Embryonic facial prominence (tissue), 1 donor: ENCODE data around the gene CNTNAP5.
A peak's percentile ranks its signal among the peaks of the same experiment; 100 is the strongest.

ENCODE experiments used
- DNase-seq: peaks from one replicate; pipeline ENCODE4 v3.0.0-alpha.2; 2016; ENCODE audit errors: extremely low spot score

The CNTNAP5 gene

DNA sequence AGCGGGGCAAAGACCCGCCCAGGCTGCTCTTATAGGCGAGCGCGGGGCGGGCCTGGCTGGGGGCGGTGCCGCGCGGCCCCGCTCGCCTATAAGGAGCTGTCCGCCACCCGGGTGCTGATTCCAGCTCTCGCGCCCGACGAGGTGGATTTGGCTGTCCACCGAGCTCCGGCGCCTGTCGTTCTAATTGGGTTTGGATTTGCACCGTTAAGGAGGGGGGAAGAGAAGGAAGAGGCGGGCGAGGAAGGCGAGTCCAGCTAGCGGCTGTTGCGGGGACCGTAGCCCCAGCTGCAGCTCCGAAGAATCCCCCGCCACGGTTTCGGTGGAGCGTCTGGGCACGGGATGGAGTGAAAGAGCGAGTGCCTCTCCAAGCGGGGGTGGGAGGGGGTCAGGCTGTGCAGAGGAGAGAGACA lies at the start of gene CNTNAP5:
TSS of gene CNTNAP5 (plus strand) at position 117 of the 410 bp plus-strand sequence. CDS start 364 bp downstream, outside the sequence.
- peak; percentile 14 for DNase-seq

DNA sequence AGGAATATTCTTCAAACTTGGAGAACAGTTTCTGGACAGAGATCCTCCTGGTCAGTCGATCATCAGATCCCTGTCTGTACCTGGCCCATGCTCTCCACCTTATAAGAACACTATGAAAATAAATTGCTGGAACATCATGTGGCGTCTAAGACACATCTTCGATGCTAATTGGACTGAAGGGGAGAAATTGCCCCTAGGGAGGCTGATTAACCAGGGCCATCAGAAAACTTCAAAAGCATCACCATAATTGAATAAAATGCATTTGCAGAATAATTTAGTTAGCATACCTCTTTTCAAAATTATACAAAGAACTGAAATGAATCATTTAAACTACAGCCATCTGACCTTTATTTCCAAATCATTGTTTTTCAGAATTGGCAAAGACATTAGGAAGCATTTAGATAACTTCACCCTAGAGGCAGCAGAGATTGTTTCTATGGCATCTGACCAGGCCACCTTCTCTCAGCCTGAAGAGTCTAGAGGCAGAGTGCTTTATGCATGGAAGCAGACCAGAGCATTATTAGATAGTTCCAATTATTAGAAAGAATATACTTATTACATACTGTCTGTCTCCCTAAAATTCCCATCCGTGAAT lies 48.9 kb upstream of the CNTNAP5 start:
- no peak for DNase-seq

DNA sequence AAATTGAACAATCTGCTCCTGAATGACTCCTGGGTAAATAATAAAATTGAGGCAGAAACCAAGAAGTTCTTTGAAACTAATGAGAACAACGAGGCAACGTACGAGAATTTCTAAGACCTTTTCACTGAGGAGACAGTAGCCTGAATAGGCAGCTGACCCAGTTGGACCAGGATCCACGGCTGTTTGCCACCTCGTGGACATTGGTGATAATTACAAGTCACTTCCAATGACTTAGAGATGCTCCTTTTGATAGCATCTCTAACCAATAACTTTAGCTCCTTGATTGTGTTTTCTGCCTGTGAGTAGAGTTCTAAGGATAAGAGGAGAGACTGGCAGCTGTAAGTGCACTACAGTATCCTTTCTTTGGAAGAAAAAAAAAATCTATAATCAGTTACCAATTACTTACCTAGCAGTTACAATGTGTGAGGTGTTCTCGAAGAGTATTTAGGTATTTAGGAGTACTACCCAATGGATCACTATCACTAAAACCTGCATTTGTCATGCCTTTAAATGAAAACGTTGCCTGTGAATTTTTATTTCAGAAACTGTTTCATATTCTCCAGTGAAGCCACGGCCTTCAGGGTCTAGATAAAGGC lies 31.3 kb upstream of the CNTNAP5 start:
- no peak for DNase-seq

DNA sequence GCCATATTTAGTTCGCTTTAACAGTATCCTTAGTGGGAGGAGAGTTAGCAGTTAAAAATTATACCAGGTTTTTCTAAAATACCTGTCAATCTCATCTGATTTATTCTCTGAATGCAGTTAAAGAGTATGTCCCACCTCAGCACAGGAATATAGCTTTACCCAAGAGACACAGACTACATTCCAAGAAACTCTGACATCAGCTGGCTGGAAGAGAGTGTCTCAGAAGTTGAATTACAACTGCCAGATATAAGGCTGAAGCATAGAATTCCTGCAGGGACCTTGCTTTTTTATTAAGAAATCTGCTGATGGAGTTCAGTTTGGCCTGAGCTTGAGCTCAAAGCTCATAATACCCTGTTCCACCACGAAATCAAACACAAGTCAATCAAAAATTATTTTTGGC lies 25.4 kb upstream of the CNTNAP5 start:
- no peak for DNase-seq

DNA sequence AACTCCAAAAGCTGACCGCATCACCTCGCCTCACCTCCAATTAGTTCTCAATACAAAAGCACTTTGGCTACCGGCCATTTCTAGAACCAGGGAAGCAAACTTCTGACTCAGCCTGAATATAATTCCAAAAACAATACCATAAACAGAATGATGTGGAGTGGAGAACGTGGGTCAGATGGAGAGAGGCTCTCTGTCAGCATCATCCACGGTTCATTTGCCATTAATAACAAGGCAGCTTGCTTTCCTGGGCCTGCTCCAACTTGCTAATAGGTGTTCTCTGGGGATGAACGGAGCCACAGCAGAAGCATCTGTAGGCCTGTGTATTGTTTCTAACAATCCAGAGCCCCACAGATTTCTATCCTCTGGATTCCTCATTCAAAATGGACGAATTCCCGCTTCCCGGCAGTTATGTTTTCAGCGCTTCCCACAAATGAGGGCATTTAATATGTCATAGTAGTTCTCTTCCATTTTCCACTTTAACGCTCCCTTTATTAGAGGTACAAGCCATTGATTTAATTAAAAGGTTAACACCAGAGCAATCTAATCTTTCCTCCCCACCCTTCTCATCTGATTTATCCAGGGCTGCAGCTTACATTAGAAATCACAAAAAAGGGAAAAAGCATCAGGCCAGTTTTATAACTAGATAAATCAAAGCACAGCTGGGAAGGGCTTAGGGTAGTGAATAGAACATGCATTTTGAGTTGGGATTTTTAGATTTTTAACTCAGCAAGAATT lies 23.2 kb upstream of the CNTNAP5 start:
- no peak for DNase-seq

DNA sequence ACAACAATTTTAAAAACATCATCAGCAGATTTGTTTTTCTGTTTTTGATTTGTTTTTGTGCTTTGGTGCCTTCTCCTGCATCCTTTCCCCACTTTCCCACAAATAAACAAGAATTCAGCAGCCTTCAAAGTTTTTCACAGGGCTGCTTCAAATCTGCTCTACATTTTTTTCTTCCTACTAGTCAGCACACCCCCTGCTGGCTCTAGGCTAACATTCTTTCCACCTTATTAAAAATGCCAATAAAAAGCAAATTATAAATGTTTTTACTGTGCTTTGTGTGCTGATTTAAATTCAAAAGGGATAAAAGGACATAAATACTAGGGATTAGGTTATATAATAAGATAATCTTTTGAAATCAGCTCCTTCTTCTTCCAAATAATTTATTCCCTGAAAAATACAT lies 6.2 kb upstream of the CNTNAP5 start:
- DNase-seq: no peak

DNA sequence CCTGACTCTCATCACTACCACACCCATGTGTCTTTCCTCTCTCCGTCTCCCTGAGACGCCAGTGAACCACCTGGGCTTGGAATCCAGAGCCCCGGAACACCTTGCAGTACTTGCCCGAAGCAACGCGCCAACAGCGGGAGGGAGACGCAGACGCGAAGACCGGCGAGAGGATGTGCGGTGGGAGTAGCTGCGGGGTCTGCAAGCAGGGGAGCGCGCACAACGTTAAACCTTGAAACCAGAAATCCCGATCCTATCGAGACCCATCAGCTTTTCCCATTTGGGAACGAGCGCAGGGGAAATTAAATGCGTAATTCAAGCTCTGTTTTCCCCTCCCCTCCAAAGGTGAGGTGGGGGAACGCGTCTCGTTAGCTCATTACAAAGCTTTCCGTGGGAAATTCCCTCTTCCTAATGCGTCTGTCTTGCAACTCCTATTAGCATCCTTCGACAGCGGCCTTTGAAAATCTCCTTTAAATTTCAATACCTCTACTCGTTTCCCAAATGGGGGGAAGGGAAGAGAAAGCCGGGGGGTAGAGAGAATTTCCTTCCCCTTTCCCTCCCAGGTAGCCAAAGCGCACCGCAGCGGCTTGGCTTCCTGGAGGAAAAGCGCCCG lies 421 bp upstream of the CNTNAP5 start:
- no peak for DNase-seq

DNA sequence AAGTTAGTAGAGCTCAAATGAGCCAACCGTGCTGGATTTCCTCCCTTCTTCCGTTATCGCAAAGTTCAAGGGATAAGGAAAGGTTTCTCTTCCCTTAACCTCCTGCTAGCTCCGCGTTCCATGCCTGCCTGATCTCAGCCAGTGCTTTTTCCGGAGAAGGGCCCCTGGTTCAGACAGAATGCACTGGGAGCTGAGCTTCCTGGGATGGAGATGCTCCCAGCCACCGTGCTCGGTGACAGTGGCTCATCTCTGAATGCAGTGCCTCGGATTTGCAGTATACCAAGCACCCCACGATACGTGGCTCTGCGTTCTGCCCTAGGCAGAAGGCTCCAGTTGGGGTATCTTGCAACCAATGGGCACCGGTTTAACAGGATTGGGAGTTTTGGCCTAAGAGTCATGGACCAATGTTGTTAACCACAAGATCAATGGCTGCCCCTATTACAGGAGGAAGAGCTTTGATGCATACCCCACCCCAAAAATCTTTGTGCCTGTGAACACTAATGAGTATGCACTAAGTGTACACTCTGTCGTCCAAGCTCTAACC lies 876 bp downstream of the CNTNAP5 start:
- DNase-seq: no peak

DNA sequence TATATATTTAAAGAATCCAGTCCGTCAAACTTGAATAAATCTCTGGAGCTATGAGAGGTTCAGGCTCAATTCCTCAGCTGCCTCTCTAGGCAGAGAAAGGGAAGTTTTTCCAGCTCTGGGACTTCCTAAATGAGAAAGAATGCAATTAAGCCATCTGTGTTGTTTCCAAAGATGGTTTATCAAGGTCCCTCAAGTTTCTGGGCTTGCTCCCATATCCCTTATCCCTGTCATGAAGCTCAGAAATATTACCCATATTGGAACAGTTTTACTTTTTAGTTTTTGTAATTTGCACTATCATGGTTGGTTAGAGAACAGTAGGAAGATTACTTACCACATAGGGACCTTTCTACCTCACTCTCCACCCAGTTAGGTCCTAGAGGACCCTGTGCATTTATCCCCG lies 1.4 kb downstream of the CNTNAP5 start:
- DNase-seq: no peak

DNA sequence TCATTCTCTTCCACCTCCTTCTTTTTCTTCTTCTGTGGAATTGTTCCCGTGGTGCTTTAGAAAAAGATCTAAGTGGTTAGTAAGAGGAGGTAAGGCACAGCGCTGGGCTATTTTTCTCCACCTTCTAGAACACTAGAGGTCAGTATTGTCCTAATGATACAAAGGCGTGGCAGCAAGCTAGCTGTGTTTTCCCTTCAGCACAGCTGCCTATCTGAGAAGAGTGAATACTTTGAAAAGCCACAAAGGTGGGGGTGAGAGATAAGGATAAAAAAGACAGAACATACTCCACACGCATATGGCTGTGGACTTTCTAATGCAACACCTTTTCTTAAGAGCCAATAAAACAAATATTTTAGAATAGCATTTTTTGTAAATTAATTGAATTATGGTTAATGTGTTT lies 2.1 kb downstream of the CNTNAP5 start:
- DNase-seq: peak; percentile 68

DNA sequence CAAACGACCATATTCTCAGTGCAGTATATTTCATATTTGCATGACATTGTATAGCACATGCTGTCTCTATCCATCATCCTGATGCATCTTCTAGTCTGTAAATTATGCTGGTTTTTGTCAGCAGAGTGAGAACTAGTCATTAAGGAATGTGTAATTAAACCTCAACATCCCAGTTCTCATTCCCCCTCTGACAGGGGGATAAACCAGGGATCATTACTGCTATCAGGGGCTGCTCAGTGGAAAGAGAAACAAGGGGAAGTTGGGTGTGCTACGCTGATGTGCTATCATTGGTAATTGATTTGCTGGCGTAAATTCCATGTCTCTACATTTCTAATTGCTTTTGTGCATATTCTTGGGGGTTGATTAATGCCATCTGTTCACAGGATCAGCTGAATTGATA lies 7.7 kb downstream of the CNTNAP5 start:
- no peak for DNase-seq

DNA sequence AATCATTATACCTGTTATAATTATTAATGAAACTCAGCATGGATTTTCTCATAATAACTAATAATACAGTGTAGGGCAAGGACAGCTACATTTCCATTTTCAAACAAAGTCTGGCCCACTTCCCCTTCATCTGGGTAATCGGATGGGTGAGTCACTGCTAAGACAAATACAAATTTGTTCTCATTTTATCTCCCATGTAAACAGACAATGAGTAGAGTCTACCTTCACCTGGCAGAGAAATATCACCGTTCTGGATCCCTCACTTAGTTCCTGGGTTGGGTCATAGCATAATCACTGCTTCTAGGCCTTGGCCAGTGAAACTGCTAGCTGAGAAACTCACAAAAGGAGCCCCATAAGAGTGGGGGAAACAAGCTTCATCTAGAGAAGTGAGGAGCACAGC lies 9.2 kb downstream of the CNTNAP5 start:
- DNase-seq: no peak

DNA sequence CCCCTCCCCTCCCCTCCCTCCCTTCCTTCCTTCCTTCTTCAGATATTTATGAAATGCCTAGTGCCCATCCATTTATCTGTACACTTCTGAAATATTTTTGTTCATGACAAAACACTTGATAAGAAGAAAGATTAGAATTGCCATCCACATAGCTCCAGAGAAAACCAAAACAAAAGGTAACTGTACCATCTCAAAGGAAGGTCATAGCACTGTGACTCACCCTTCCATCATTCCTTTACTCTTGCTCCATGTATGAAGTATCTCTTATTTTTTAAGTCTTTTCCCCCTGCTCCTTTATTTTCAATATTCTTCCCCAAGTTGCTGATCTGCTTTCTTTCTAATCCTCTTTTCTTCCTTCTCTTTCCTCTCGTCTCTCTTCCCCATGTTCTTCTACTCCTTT lies 9.9 kb downstream of the CNTNAP5 start:
- no peak for DNase-seq

DNA sequence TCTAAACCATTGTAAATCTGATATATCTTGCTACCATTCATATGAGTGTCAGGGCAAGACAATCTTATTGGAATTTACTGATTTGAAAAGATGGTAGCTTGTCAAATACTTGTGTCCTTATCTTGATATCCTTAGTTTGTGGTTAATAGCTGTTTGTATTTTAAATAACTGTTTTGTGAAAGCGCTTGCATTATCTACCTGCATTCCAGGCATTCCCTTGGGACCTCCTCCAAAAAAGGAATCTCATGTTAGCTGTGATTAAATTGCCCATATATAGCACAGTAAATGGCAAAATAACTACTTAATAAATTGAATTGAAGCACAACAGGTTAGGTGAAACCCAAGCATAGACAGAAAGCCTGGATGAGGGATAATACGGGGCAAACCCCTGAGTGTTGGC lies 13.9 kb downstream of the CNTNAP5 start:
- DNase-seq: no peak

DNA sequence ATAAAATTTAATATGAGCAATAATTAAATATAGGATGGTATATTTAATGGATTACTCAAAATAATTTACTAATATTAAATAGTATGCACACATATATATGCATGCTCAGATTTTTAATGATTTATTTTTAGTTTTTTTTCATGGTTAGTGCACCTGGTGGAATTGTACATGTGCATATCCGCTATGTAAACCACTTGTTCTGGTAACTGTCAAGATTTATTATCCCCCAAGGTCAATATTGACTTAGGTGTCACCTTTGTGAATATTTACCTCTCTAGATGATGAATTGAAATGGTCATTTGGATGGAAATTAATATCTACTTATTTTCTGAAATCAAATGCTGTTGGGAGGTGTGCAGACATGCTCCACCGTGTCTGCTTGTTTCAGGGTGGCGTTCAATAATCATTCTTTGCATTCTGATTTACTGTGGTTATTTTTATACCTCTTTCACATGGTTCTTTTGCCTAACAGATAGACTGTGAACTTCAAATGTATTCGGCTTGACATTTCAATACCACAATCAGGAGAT lies 14.7 kb downstream of the CNTNAP5 start:
- DNase-seq: no peak

DNA sequence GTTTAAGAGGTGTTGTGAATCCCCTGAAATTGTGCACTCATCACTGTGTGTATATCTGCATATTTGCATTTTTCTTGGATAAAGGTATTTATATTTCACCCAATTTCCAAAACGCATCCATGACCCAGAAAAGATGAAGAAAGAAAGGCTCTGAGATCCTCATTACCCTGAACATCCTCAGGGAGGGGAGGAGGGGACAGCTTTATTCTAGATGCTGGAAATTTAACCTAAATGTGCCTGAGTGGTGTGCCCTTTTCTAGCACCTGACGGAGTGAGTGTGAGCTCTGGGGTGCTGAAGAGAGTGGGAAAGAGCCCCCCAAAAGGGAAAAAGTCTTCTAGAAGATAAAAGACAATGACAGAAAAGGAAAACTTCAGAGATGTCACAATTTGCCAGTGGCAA lies 20.8 kb downstream of the CNTNAP5 start:
- no peak for DNase-seq

DNA sequence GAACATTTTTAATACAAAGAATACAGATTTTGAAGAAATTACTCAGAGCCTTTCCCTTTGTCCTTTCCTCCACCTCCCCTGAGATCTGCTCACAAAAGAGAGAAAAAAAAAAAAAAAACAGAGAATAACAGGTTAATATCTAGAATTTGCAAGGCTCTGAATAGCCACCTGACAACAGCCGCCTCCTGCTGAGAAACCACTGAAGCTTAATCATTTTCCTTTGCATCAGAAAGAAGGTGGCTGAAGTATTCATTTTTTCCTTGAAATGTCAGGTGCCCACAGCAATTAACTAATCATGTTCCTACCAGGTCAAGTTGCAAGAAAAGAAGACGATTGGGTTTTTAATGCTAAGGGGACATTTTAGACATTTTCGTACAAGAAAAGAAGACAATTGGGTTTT lies 21.2 kb downstream of the CNTNAP5 start:
- no peak for DNase-seq

DNA sequence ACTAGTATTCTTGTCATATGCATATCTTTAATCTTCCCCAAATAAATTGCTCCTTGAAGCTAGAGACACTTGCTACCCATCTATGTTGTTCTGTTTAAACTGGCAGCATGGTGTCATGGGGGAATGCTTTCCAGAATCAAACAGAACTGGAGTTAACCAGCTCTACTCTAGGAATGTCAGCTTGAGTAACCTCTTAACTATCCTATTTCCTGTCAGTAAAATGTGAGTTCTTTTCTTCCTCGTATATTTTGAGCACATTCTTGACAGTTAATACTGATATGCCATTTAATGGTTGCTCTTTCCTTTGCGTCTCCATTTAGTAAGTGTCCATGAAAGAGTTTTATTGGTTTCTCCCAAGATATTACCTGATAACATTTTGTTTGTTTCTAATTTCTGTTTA lies 23.0 kb downstream of the CNTNAP5 start:
- no peak for DNase-seq

DNA sequence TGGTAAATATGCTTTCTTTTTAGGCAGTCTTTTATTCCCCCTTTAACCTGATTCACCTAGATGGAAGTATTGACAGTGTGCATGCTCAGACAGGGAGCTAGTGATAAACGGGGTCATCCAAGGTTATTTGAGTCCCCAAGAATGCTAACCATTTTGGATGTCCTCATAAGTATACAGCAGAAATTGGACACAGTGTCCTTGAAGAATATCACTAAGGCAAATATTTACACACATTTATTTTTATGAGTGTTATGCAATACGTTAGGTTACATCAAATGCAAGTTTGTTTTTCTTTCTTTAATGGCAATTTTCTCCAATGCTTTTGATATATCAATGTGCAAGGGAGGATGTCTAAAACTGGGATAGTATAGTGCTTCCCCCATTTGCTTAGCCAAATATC lies 23.6 kb downstream of the CNTNAP5 start:
- no peak for DNase-seq

DNA sequence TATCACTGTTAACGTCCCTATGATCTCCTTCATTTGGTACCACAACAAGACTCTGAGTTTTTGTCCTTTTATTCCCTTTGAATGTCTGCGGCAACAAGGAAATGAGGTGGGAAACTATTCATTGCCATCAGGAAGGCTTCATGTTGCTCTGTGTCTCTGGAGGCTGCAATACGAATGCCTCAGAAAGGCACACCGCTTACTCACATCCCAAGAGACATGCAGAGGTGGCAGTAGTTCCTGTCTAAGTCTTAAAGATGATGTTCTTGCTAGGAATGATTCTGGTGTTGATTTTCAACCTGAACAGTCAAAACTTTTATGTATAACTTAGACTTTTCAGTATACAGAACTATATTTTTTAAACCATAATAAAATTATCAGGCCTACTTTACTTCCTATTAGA lies 24.0 kb downstream of the CNTNAP5 start:
- no peak for DNase-seq

DNA sequence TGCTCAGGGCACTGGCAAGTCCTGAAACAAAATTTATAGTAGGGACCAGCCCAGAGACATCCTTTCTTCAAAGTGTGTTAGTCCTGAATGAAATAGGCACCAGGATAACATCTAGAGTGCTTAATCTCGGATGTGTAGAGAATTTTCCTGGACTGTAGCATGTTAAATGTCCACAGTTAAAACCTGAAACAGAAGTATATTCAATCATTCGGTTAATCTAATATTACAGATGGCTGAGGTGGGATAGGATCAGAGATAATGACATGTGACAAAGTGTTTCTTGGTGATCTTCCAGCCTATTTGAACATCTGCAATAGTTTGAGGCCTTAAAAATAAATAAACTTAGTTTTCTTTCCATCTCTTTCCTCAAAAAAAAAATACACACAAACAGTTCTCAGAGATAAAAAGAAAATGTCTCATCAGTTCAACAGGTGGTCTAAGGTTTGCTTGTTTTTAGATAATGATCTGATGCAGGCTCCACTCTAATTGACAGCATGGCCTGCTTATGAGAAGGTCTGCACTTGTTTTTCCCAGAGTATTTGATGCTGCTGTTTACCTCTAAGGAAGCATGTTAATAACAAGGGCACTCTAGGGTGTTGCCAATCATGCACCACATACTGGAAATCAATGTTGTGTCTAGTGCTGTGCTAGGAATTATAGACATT lies 25.9 kb downstream of the CNTNAP5 start:
- DNase-seq: no peak

DNA sequence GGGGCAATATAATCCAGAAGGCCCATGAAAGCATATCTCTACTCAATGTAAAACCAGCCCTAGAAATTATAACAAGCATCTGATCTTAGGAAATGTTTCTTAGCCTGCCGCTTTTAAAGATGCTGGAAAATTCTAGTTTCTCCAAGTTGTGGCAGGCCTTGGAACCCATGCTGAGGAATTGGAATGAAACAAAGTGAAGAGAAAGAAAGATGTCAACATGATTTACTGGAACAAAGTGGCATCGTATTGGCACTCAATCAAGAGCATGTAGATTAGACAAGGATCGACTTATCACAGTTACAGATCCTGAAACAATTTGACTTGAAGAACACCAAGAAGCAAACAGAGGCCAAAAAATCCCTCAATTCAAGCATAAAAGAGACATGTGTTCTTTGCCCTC lies 28.7 kb downstream of the CNTNAP5 start:
- DNase-seq: no peak
